Medulla oblongata (tissue), 1 donor: ENCODE data around the gene STX4.
A peak's percentile ranks its signal among the peaks of the same experiment; 100 is the strongest.

Source experiments
- DNase-seq: peaks from one replicate; pipeline ENCODE4 v3.0.0-alpha.2; 2015; ENCODE audit errors: extremely low spot score

STX4 gene, protein sequence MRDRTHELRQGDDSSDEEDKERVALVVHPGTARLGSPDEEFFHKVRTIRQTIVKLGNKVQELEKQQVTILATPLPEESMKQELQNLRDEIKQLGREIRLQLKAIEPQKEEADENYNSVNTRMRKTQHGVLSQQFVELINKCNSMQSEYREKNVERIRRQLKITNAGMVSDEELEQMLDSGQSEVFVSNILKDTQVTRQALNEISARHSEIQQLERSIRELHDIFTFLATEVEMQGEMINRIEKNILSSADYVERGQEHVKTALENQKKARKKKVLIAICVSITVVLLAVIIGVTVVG

DNA sequence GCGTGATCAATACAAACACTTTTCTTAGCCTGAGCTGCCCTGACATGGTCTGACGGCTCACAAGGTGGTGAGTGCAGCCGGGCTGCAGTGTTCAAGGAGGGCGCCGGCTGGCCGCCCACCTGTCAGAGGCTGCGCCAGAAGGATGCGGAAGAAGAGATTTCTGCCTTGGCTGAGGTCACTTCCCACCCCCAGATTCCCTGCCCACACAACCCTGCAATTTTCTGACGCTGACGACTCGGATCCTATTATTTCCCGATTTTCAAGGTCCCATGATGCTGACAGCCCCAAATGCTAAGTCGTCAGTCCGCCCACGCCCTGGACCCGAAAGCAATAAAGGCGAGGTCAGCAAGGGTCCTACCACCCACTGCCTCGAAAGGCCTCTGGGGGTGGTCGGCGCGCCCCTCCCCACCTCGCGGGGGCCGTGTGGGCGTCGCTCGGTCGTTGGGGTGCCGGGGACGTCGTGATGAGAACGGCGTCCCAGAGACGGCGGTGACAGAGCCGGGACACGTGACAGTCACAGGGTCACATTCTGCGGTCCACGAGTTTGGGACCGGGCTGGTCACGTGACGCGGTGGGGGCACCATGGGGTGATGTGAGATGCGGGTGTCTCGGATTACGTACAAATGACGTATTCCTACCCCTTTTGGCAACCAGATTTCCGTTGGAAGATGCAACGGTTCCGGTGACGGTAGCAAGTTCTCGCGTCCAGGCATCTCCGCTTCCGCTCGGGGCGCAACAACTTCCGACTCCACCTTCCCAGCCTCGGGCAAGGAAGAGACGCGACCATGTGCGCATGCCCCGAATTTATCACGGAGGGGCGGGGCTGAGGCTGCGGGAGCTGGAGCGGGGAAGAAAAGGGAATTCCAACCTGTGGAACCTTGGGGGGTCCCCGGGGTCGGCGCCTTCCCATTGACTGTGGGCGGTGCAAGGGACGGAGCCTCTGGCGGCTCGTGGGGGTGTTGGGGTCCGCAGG, at the start of gene STX4:
Gene STX4 (plus strand): TSS at position 823 of the 973 bp plus-strand sequence. CDS start 248 bp downstream, outside the sequence.
- peak; percentile 100 for DNase-seq

DNA sequence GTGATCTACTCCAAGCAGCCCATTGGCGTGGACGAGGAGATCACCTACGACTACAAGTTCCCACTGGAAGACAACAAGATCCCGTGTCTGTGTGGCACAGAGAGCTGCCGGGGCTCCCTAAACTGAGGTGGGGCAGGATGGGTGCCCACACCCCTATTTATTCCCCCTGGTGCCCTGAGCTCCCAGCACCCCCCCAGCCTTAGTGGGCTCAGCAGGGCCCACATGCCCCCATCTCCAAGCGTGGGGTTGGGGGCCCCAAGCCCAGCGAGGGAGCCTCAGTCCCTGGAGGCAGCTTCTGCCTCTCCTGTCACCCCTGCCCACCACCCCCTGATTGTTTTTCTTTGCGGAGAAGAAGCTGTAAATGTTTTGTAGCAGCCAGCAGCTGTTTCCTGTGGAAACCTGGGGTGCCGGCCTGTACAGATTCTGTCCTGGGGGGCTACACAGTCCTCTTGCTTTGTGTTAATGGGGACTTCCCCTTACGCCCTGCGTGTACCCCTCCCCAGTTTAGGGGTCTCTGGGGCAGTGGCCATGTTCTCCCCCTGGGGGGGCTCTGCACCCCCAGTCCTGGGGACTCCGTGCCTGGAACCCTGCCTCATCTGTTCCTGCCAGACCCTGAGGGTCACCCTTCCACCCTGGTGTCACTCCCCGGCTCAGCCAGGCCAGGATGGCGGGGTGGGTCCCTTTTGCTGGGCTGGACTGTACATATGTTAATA, 49.3 kb upstream of the STX4 start:
- DNase-seq: no peak

DNA sequence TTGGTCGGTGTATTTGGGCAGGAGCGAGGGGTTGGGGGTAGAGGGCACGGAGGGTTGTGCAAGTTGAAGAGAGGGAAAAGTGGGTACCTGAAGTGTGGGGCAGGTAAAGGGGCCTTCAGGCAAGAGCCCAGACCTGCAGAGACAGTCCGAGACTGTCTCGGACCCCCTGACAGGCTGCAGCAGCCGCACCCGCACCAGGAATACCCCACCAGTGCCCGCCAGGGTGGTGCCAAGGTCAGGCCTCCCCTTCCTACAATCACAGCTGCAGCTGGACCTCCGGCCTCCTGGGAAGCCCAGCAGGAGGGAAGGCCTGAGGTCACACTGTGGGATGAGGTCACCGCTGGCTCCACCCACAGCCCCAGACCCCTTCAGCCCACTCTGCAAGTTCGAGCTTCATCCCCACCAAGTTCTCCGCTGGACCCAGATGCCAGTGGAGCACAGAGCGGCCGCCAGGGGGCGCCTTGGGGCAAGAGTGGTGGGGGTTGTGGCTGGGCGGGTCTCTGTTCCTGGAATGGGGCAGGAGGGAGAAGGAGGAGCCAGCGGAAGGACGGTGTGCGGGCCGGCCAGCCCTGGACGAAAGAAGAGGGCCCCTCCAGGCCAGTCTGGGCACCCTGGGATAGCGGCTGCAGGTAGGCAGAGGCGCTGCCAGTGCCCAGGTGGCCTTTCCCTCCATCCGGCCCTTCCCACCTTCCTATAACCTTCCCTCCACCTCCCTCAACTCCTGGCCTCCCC, 48.5 kb upstream of the STX4 start, which contains the start of gene HSD3B7:
Gene HSD3B7 (plus strand): TSS at position 539 of the 732 bp plus-strand sequence. CDS start 452 bp downstream, outside the sequence.
- peak; percentile 83 for DNase-seq

DNA sequence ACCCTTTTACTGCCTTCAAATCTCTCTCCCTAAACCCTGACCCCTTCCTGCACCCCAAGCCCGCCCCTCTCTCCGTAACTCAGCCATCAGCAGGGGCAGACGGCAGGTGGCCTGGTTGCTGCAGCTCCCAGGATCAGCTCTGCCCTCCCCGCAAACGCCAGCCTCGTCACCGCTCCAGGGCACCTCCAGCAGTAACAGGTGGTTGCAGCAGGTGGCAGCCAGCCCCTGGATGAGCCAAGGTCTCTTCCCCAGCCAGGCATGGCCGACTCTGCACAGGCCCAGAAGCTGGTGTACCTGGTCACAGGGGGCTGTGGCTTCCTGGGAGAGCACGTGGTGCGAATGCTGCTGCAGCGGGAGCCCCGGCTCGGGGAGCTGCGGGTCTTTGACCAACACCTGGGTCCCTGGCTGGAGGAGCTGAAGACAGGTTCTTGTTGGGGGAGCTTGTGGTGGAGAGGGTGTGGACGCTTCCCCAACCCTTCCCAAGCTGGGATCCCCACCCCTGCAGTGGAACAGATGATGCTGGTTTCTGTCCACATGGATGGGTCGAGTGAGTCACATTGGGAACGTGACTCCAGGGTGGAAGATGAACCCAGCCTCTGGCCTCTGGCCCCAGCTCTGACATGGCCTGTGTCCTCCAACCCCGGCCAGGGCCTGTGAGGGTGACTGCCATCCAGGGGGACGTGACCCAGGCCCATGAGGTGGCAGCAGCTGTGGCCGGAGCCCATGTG, 47.8 kb upstream of the STX4 start:
- DNase-seq: no peak

DNA sequence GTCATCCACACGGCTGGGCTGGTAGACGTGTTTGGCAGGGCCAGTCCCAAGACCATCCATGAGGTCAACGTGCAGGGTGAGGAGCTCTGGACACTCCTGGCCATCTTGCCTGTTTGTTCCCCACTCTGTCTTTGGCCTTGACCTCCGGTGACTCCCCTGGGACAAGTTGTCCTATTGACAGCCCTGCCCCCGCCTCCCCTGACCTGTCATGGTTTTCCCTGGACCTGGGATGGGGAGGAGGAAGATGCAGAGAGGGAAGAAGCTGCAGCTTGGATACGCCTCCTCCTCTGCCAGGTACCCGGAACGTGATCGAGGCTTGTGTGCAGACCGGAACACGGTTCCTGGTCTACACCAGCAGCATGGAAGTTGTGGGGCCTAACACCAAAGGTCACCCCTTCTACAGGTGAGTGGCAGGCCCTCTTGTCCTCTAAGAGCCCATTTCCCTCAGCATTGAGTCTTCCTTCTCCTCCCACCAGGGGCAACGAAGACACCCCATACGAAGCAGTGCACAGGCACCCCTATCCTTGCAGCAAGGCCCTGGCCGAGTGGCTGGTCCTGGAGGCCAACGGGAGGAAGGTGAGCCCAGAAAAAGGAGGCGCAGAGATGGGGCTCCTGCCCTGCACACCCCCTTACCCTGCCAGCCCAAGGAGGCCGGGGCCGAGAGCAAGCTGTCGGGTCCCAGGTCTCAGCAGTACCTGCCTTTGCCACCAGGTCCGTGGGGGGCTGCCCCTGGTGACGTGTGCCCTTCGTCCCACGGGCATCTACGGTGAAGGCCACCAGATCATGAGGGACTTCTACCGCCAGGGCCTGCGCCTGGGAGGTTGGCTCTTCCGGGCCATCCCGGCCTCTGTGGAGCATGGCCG, 47.0 kb upstream of the STX4 start:
- DNase-seq: no peak

DNA sequence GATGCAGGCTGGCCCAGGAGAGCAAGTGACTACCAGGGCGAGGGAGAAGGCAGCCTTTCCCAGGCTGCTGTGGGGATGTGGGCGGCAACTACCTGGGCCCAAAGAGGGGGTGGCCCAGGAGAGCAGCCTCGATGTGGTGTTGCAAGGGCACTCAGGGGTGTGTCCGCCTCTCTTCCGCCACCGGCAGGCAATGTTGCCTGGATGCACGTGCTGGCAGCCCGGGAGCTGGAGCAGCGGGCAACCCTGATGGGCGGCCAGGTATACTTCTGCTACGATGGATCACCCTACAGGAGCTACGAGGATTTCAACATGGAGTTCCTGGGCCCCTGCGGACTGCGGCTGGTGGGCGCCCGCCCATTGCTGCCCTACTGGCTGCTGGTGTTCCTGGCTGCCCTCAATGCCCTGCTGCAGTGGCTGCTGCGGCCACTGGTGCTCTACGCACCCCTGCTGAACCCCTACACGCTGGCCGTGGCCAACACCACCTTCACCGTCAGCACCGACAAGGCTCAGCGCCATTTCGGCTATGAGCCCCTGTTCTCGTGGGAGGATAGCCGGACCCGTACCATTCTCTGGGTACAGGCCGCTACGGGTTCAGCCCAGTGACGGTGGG, 45.7 kb upstream of the STX4 start:
- no peak for DNase-seq

DNA sequence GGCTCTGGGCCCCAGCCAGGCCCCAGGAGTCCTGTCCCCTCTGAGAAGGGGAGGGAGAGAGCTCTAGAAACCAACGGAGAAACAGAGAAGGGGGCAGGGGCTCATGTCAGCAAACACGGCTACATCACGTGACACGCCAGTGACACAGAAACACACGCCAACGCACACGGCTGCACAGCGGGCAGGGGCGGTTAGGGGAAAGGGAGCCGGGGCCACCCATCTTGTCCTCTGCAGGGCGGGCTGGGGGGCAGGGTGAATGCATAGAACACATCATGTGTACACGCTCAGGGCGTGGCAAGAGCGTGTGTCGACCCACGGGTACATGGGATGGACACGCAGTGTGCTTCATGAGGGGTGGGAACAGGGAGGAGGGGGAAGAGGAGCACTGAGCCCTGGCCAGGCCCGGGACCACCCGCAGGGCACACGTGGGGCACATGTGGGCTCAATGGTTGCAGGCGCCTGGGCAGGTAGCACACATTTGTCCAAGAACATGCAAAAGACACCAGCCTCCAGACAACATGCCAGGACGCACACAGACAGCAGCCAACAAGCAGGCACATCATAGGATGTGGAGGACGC, 43.8 kb upstream of the STX4 start:
- DNase-seq: no peak

DNA sequence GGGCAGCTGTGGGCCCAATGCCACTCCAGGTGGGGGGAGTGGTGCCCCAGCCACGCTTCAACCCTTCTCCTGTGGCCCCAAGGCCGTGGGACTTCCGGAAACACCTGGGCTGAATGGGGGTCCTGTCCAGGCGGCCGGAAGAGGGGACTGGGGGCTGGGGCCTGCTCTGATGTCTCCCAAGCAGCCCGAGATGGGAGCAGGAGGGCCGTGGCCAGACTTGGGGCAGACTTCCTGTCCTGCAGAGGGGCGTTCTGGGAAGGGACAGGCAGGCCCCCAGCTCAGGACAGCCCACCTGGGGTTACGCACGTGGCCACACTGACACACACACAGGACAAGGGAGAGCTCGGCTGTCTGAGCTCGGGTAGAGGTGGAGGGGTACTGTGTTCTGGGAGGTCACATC, 43.3 kb upstream of the STX4 start:
- DNase-seq: no peak

DNA sequence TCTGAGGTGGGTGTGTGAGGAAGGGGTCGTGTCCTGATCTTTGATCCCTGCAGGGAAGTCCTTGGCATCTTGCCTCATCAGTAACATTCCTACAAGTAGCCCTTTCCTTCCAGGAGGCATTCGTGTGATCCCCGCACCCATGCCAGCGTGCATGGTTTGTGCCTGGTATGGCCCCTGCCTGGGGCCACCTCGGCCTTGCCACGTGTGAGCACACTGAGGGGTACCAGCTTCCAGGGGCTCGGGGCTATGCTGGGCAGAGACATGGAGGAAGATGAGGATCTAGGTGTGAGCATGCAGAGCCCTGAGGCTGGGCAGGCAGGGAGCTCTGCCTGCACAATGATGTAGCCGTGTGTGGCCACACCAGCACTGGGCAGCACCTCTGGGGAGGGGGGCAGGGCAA, 42.3 kb upstream of the STX4 start:
- no peak for DNase-seq

DNA sequence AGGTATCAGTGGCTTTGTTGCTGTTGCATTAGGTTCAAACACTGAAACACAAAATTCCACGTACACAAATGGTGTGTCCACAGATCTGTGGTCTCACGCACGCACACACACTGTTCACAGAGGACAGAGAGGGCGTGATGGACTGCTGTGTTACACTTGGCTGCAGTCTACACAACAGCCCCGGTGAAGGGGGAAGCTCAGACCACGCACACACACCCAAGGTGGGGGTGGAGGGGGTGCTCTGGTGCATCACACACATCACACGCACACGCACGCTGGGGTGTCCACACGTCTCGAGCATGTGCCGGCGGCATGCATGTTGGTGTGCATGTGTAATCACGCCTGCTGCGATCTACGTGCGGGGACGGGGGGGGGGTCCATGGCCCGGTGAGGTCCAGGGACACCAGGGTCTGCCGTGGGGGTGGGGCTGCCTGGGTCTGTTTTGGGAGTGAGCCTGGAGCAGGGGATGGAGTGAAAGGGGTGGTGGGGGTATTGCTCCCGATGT, 41.0 kb upstream of the STX4 start:
- no peak for DNase-seq

DNA sequence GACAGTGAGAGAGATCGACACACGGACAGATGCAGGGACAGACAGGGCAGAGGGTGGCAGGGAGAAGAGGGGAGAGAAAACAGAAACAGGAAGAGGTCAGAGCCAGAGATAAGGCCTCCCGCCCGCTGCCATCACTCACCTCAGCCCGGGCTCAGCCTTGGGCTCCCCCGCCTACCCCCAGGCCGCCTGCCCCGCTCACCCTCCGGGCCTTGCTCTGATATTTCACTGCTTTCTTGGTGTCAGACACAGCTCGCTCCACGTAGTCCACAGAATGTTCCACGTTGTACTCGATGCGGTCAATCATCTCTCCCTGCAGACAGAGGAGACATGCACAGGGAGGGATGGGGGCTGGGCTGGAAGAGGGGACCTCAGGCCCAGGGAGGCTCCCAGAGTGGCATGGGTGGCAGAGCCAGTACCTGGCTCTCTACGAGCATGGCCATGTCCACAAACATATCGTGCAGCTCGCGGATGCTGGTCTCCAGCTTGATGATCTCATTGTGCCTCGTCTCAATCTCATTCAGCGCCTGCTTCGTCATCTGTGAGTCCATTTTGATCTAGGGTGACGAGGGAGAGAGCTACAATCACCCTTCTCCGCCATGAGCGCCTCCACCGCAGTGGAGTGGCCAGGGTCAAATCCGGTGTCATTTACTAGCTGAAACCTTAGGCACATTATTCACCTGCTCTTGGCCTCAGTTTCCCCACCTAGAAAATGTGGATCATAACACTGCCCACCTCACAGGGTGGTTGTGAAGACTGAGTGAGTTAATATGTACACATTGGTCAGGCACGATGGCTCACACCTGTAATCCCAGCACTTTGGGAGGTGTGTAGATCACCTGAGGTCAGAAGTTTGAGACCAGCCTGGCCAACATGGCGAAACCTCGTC, 40.2 kb upstream of the STX4 start:
- DNase-seq: no peak

DNA sequence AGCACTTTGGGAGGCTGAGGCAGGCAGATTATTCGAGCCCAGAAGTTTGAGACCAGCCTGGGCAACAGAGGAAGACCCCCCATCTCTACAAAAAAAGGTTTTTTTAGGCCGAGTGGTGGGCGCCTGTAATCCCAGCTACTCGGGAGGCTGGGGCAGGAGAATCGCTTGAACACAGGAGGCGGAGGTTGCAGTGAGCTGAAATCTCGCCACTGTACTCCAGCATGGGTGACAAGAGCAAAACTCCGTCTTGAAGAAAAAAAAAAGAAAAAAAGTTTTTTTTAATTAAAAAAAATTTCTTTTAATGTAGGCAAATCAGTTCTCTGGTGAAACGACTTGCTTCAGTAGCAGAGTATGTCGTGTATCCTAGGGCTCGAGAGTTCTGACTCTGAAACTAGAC, 37.4 kb upstream of the STX4 start:
- DNase-seq: no peak

DNA sequence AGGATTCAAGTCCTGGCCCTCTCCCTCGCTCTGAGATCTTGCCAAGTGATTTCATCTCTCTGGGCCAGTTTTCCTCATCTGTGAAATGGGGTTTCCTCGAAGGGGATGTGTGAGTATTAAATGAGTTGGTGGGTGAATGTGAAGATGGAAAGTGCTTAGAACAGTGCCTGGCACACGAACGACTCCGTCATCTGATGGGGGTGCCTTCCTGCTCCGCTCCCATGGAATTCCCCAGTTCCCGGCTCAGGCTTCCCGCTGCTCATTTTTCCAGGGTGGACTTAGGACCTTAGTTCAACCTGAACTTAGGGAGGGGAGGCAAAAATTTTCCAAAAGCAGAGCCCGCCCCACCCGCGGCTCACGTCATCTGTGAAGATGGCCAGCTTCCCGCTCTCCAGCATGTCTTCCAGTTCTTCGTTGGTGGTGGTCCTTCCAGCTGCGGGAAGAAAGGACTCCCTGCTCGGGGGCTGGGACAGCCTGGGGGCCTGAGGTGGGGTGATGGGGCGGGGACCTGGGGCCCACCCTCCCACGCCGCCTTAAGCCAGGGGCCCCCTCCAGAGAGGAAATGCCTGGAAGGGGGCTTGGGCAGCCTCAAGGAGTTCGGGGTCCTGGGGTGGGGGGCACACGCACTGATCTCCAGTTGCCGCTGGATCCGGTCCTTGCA, 36.9 kb upstream of the STX4 start:
- DNase-seq: no peak

DNA sequence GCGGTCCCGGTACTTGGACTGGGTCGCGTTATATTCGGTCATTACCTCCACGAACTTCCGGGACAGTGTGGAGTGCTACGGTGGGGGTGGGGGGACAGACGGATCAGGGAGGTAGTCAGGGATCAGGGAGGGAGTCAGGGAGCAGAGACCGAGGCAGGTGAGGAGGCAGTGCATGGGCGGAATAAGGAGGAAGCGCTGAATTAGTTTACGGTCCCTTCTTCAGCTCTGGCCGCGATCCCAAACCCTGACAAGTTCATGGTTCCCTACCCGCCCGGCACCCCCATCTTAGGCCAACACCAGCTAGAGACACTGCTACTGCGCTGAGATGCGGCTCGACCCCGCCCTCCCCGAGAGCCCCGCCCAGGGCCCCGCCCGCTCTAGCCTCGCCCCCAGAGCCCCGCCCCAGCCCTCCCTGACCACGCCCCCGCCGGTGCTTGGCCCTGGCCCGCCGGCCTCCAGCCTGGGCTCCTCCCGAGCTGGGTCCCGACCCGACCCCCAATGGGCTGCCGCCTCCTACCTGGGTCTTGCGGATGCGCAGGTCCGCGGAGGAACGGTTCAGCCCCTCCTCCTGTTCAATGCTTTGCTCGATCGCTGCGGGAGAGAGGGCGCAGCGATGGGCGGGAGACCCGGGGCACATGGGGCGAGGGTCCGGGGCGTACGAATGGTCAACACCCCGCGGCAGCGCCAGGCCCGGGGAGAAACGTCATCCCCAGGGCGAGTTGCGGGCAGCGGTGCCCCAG, 36.2 kb upstream of the STX4 start:
- peak; percentile 44 for DNase-seq

DNA sequence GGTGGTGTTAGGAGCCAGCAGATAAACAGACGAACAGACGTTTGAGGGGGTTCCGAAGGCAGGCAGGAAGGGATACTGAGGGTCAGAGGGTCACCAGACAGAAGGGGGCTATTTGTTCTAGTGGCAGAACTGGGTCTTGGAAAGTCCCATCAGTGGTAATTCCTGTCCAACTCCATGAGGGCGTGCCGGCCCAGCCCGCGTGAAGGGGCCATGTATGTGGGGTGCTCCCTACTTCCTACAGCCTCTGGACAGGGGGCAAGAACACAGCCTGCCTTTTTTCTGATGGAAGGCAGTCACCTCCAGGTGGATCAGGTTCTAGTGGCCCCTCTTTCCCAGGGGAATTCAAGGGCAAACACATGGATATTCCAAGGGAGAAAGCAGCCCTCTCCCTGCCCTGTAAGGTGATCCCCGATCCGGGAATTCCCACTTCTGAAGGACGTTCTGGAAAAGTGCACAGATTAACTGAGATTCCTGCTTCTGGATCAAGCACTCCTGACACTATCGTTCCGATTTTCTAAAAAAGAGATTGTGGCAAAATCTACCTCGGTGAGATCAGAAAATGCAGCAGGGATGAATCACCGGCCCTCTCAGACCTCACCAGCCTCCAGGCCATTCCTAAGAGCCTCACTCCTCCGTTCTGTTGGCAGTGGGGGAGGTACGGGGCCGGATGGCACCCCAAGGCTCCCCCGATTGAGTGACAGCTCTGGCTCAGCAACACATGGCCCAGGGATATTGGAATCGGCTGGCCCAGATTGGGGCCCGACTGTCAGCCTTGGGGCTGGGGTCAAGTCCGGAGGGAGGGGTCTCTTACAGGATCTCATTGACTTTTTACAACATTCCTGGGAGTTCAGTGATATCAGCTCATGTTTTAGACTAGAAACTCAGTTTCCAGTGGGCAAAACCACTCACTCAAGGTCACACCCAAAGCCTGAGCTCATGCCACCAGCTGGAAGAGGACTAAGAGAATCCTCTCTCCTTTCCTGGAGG, 35.3 kb upstream of the STX4 start:
- DNase-seq: no peak
